Measurements from ENCODE around the gene CD1B. TPM values are rescaled to one million over a fixed set of nuclear protein-coding genes. Genes with fewer than 3 reads are reported as not detected.
A peak's percentile ranks its signal among the peaks of the same experiment; 100 is the strongest.

The CD1B gene
- total RNA-seq, 2 donors from 2014 or later: not detected

DNA sequence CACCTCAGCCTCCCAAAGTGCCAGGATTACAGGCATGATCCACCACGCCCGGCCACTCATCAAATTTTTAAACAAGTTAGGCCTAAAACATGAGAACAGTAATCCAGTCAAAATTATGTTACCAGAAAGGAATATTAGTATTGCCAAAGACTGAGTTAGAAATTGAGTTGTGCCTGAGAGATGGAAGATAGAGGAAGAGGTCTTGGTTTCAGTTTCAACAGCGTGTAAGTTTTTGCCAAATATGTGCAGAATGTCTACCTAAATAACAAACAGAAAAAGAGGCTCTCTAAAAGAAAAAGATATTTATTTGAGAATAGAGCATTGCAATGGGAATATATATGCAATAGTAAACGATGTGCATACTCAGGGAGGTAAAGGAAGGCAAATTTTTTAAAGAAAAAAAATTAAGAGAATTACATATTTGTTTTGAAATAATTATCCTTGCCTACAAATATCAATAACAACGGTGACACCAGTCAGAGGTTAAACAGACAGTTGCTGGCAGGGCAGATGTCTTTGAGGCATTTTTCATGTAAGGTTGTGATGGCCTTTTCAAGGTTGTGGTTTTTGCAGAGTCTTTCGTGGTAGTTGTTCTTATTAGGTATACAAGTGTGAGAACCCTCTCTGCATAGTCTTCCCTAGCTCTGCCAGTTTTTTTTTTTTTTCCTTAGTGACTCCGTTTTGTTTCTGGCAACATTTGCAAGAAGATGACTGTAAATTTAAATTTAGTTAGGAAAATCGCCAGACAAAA lies 2.2 kb upstream of the CD1B start:
- ATAC-seq: no peak
- Mint-ChIP-seq H3K36me3 (peaks cover 0 to under 1% of the 10 kb centered on the region in 2 donors), H3K27ac (no peak overlapping the region), H3K9me3 (peaks cover 0 to 5% of the 10 kb centered on the region in 2 donors)
- DNase-seq (ENCODE audit: low spot score in 2 of 2): no peak

- ATAC-seq: no peak
- DNase-seq (ENCODE audit: low spot score in 2 of 2): no peak
- H3K27ac Mint-ChIP-seq: no peak overlapping the region
- no peaks in the 10 kb centered on the region for H3K9me3 Mint-ChIP-seq
- H3K36me3 Mint-ChIP-seq: no peaks in the 10 kb centered on the region
These were observed 265 bp downstream of the CD1B start for GRCh38 chr1:158331106-158331425.

DNA sequence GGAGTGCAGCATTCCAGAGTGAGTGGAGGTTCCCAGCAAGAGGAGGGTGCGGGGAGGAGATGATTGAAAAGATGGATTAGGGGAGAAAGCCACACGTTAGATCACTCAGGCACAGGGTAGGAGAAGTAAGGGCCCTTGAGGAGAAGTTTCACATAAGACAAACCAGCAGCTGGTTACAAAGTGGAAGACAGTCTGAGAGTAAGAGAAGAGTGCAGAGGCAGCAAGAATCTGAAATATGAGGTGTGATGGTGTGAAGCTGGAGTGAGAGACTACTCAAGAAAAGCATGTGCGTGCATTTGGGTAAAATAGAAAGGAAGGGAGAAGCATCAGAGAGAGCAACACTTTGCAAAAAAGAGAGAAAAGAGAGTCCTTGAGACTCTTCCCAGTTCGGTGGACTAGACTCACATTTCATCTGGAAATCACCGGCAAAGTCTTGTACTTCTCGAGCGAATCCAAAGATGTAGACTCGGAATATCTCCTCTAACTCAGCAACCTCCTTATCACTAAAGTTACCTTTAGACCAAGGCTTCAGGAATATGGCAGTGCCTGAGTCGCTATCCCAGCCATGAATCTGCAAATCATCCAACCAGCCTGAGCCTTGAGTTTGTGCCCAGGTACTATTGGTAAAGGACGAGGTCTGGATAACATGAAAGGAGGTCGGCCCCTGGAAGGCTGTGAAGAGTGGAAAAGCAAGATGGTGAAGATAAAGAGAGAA lies 783 bp downstream of the CD1B start:
- ATAC-seq (no peak), DNase-seq (ENCODE audit: low spot score in 2 of 2) (no peak)
- Mint-ChIP-seq H3K36me3 (no peaks in the 10 kb centered on the region), H3K9me3 (no peaks in the 10 kb centered on the region), H3K27ac (no peak overlapping the region)

- no peak overlapping the region for H3K27ac Mint-ChIP-seq
- no peaks in the 10 kb centered on the region for H3K36me3 Mint-ChIP-seq
- DNase-seq (ENCODE audit: low spot score in 2 of 2) (no peak), ATAC-seq (no peak)
- H3K9me3 Mint-ChIP-seq: no peaks in the 10 kb centered on the region
These were observed 1.6 kb downstream of the CD1B start for GRCh38 chr1:158329733-158330132.

- Mint-ChIP-seq H3K36me3 (no peaks in the 10 kb centered on the region), H3K9me3 (no peaks in the 10 kb centered on the region), H3K27ac (no peak overlapping the region)
- DNase-seq (ENCODE audit: low spot score in 2 of 2): no peak
- ATAC-seq: no peak
These were observed 2.0 kb downstream of the CD1B start for GRCh38 chr1:158329300-158329699.

GRCh38 chr1:158328426-158328825 lies 2.9 kb downstream of the CD1B start:
- H3K36me3 Mint-ChIP-seq: peaks cover 0 to 2% of the 10 kb centered on the region in 2 donors
- H3K9me3 Mint-ChIP-seq: peaks cover 0 to 1% of the 10 kb centered on the region in 2 donors
- no peak overlapping the region for H3K27ac Mint-ChIP-seq
- ATAC-seq (no peak), DNase-seq (ENCODE audit: low spot score in 2 of 2) (no peak)

DNA sequence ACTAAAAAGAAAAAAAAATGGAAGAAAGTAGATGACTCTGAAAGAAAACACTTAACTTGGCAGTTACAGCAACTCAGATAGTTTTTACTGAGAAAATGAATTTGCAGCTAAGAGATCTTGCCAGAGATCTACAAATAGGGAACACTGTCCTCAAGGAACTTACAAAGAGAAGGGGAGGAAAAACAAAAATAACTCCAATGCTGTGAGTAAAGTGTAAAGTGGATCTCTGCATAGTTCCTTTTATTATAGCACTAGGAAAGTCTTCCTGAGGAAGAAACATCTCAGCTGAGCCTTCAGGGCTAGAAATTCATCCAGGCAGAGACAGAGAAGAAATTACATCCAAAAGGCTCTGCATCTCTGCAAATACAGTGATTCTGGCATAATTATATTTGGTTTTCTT lies 3.9 kb downstream of the CD1B start:
- Mint-ChIP-seq H3K27ac (no peak overlapping the region), H3K36me3 (peaks cover 0 to 10% of the 10 kb centered on the region in 2 donors), H3K9me3 (peaks cover 6 to 10% of the 10 kb centered on the region in 2 donors)
- no peak for DNase-seq (ENCODE audit: low spot score in 2 of 2)
- no peak for ATAC-seq

DNA sequence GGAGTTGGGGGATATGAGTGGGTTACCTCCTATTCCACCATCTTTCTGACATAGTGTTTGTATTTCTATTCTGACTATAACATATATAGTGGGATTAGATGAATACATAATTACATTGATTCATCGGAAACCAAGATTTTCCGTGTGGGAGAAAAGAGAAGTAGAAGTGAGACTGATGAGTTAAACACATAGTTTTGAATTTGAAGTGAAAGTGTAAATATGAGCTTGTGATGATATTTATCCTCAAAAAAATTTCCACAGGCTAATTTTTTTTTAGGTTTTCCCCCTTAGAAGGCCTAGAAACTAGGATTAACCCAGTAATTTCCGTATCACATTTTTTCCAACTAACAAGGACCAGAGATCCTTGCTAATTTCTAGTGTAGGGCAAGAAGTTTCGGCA lies 6.9 kb downstream of the CD1B start:
- ATAC-seq (no peak), DNase-seq (ENCODE audit: low spot score in 2 of 2) (no peak)
- Mint-ChIP-seq H3K27ac (no peak overlapping the region), H3K36me3 (peaks cover 0 to 10% of the 10 kb centered on the region in 2 donors), H3K9me3 (peaks cover 6 to 11% of the 10 kb centered on the region in 2 donors)

- Mint-ChIP-seq H3K9me3 (peaks cover 6 to 14% of the 10 kb centered on the region in 2 donors), H3K27ac (no peak overlapping the region), H3K36me3 (peaks cover 0 to 10% of the 10 kb centered on the region in 2 donors)
- no peak for DNase-seq (ENCODE audit: low spot score in 2 of 2)
- ATAC-seq: no peak
These were observed 7.5 kb downstream of the CD1B start for GRCh38 chr1:158323866-158324265.

DNA sequence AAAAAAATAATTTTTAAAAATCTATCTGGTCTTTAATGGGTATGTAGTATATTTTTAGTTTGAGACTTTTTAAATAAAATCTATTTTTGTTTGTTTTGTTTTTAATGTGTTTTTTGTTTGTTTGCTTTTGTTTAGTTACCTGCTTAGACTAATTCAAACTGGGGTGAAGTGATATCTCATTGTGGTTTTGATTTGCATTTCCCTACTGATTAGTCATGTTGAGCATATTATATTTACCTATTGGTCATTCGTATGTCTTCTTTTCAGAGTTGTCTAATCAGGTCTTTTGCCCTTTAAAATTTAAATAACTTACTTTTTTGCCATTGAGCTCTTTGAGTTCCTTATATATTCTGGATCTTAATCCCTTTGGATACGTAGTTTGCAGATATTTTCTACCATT lies 20.3 kb downstream of the CD1B start:
- no peak for DNase-seq (ENCODE audit: low spot score in 2 of 2)
- no peak overlapping the region for H3K27ac Mint-ChIP-seq
- no peak for ATAC-seq
- H3K36me3 Mint-ChIP-seq: peaks cover 0 to 5% of the 10 kb centered on the region in 2 donors
- H3K9me3 Mint-ChIP-seq: peaks cover 16 to 17% of the 10 kb centered on the region in 2 donors

DNA sequence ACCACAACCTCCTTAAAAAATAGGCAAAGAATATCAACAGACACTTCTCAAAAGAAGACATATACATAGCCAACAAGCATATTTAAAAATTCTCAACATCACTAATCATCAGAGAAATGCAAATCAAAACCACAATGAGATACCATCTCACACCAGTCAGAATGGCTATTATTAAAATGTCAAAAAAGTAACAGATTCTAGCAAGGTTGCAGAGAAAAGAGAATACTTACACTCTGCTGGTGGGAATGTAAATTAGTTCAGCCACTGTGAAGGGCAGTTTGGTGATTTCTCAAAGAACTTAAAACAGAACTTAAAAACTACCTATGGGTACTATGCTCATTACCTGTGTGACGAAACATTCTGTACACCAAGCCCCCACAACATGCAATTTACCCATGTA lies 20.7 kb downstream of the CD1B start:
- peaks cover 0 to 5% of the 10 kb centered on the region in 2 donors for H3K36me3 Mint-ChIP-seq
- DNase-seq (ENCODE audit: low spot score in 2 of 2) (no peak), ATAC-seq (no peak)
- H3K27ac Mint-ChIP-seq: no peak overlapping the region
- H3K9me3 Mint-ChIP-seq: peaks cover 16 to 18% of the 10 kb centered on the region in 2 donors

GRCh38 chr1:158295791-158296190 lies 35.5 kb downstream of the CD1B start:
- H3K27ac Mint-ChIP-seq: no peak overlapping the region
- no peak for DNase-seq (ENCODE audit: low spot score in 2 of 2)
- peaks cover 5 to 15% of the 10 kb centered on the region in 2 donors for H3K9me3 Mint-ChIP-seq
- no peak for ATAC-seq
- peaks cover 5 to 8% of the 10 kb centered on the region in 2 donors for H3K36me3 Mint-ChIP-seq

DNA sequence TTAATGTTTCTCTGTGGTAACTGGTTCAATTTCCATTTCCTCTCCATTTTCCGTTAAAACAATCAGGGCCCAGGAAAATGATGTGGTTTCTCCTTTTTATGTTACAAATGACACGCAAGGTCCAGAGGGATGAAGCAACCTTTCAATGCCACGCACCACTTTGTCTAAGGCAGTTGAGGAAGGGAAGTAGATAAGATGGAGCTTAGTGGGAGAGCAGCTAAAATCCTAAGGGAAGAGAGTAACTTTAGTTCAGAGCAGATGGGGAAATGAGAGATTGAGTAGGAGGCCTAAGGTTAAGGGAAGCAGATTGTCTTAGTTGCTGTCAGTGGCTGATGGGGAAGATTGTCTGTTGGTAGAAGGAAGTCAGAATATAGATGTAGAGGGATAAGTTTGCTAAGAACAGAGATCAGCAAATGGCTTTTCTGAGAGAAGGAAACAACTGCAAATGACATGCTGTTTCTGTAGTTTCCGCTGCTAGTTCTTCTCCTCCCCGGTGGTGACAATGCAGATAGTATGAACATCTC lies 40.9 kb downstream of the CD1B start:
- no peaks in the 10 kb centered on the region for H3K36me3 Mint-ChIP-seq
- no peak overlapping the region for H3K27ac Mint-ChIP-seq
- no peak for DNase-seq (ENCODE audit: low spot score in 2 of 2)
- H3K9me3 Mint-ChIP-seq: peaks cover 0 to 3% of the 10 kb centered on the region in 2 donors
- no peak for ATAC-seq

DNA sequence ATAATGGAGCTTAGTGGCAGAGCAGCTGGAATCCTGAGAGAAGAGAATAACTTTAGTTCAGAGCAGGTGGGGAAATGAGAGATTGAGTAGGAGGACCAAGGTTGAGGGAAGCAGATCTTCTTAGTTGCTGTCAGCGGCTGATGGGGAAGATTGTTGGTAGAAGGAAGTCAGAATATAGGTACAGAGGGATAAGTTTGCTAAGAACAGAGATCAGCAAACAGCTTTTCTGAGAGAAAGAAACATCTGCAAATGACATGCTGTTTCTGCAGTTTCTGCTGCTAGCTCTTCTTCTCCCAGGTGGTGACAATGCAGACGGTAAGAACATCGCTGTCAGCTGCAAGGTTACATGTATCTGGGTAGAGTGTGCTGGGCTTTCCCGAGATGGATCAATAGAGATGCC lies 41.5 kb downstream of the CD1B start, which contains the start of gene CD1C:
CD1C (plus strand) TSS at position 113 of the 400 bp plus-strand sequence; CDS start at position 255, 142 bp downstream.
- H3K27ac Mint-ChIP-seq: no peak within 1 kb of the TSS
- no peak for DNase-seq (ENCODE audit: low spot score in 2 of 2)
- peaks cover 0 to 3% of the 10 kb centered on the region in 2 donors for H3K9me3 Mint-ChIP-seq
- ATAC-seq: no peak
- no peaks in the 10 kb centered on the region for H3K36me3 Mint-ChIP-seq

DNA sequence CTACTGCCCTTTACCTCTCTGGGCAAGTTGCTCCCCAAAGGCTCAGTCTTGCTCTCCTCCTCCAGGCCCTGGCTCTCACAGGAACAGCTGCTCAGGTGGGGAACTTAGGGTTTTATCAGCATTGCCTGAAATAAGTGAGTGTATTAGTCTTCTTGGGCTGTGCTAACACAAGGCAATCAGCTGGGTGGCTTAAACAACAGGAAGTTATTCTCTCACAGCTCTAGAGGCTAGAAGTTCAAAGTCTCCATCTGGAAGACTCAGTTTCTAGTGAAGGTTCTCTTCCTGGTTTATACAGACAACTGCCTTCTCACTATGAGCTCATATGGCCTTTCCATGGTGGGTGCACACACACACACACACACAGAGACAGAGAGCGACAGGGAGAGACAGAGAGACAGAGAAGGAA lies 44.4 kb downstream of the CD1B start:
- H3K36me3 Mint-ChIP-seq: peaks cover 0 to 6% of the 10 kb centered on the region in 2 donors
- peaks cover 0 to 7% of the 10 kb centered on the region in 2 donors for H3K9me3 Mint-ChIP-seq
- no peak overlapping the region for H3K27ac Mint-ChIP-seq
- DNase-seq (ENCODE audit: low spot score in 2 of 2) (no peak), ATAC-seq (peak in 1 of 2 donors; percentile 16)

- Mint-ChIP-seq H3K27ac (peak overlapping the region in 1 of 2 donors; percentile 22), H3K36me3 (peaks cover 4 to 11% of the 10 kb centered on the region in 2 donors), H3K9me3 (peaks cover 2 to 7% of the 10 kb centered on the region in 2 donors)
- DNase-seq (ENCODE audit: low spot score in 2 of 2): no peak
- ATAC-seq: peak; percentile 54 to 70
These were observed 44.8 kb downstream of the CD1B start for GRCh38 chr1:158286487-158286886.

- peaks cover 4 to 7% of the 10 kb centered on the region in 2 donors for H3K9me3 Mint-ChIP-seq
- peak overlapping the region; percentile 22 to 25 for H3K27ac Mint-ChIP-seq
- ATAC-seq (peak; percentile 47 to 76), DNase-seq (ENCODE audit: low spot score in 2 of 2) (no peak)
- peaks cover 10 to 16% of the 10 kb centered on the region in 2 donors for H3K36me3 Mint-ChIP-seq
These were observed 45.5 kb downstream of the CD1B start for GRCh38 chr1:158285756-158286241.
